ENCODE results near the gene PCBP3. TPM values are rescaled to one million over a fixed set of nuclear protein-coding genes. Genes with fewer than 3 reads are reported as not detected.

PCBP3 gene
- total and polyA plus RNA-seq, 4 donors: 0.36 to 1.6 (median 0.42) TPM

- TF ChIP-seq TAF1 (conservative IDR thresholded peaks at IDR 0.05) (no peak), RAD21 (IDR thresholded peaks at IDR 0.05) (no peak), RXRA (IDR thresholded peaks at IDR 0.05) (no peak), FOXA2 (IDR thresholded peaks at IDR 0.05) (no peak), ATF3 (IDR thresholded peaks at IDR 0.05) (no peak)
- Histone ChIP-seq H3K4me1 (ENCODE audit: control insufficient read depth in 4 of 4, insufficient read depth in 4 of 4, low read length in 3 of 4) (no peaks in the 10 kb centered on the region), H3K27me3 (ENCODE audit: control insufficient read depth in 4 of 4, insufficient read depth in 4 of 4, low read length in 3 of 4) (peaks cover 0 to 5% (median 0%) of the 10 kb centered on the region in 4 donors), H3K4me3 (ENCODE audit: low read depth in 1 of 3, low read length in 3 of 3) (no peak overlapping the region), H3K9me3 (ENCODE audit: control insufficient read depth in 4 of 4, low read length in 3 of 4) (no peaks in the 10 kb centered on the region), H3K36me3 (ENCODE audit: control insufficient read depth in 4 of 4, insufficient read depth in 3 of 4, low read depth in 1 of 4, low read length in 3 of 4) (no peaks in the 10 kb centered on the region), H3K9ac (ENCODE audit: low read depth in 1 of 2, low read length in 2 of 2) (no peak overlapping the region), H3K27ac (ENCODE audit: low read depth in 1 of 2, low read length in 2 of 2) (no peak overlapping the region)
- DNase-seq (ENCODE audit: low spot score): no peak
- WGBS: 64% methylated on average over 14 of the region's 14 CpGs
Measured at GRCh38 chr21:45740491-45741357, 97.2 kb downstream of the PCBP3 start.

- no peaks in the 10 kb centered on the region for H3K9me3 ChIP-seq (ENCODE audit: control insufficient read depth in 4 of 4, low read length in 3 of 4)
- 72% methylated on average over 6 of the region's 6 CpGs for WGBS
- TF ChIP-seq HNF4G (IDR thresholded peaks at IDR 0.05) (no peak), ZBTB33 (IDR thresholded peaks at IDR 0.05) (no peak), JUND (IDR thresholded peaks at IDR 0.05) (no peak), HNF4A (conservative IDR thresholded peaks at IDR 0.05) (no peak), SP1 (IDR thresholded peaks at IDR 0.05) (no peak), EGR1 (IDR thresholded peaks at IDR 0.05; ENCODE audit: low read depth in 2 of 2) (no peak), FOXA2 (IDR thresholded peaks at IDR 0.05) (no peak), NR2F2 (IDR thresholded peaks at IDR 0.05) (no peak), ATF3 (IDR thresholded peaks at IDR 0.05) (no peak), TAF1 (conservative IDR thresholded peaks at IDR 0.05) (no peak), FOXA1 (IDR thresholded peaks at IDR 0.05) (no peak), YY1 (IDR thresholded peaks at IDR 0.05) (no peak), GABPA (IDR thresholded peaks at IDR 0.05 in 1 of 2, conservative IDR thresholded peaks at IDR 0.05 in 1 of 2) (no peak), REST (IDR thresholded peaks at IDR 0.05) (no peak), CTCF (IDR thresholded peaks at IDR 0.05; ENCODE audit: low read depth, low read length, missing input control) (no peak), MAX (IDR thresholded peaks at IDR 0.05) (no peak), RXRA (IDR thresholded peaks at IDR 0.05) (no peak), RAD21 (IDR thresholded peaks at IDR 0.05) (no peak)
- no peak overlapping the region for H3K9ac ChIP-seq (ENCODE audit: low read depth in 1 of 2, low read length in 2 of 2)
- H3K27me3 ChIP-seq (ENCODE audit: control insufficient read depth in 4 of 4, insufficient read depth in 4 of 4, low read length in 3 of 4): no peaks in the 10 kb centered on the region
- H3K4me3 ChIP-seq (ENCODE audit: low read depth in 1 of 3, low read length in 3 of 3): no peak overlapping the region
- H3K4me1 ChIP-seq (ENCODE audit: control insufficient read depth in 4 of 4, insufficient read depth in 4 of 4, low read length in 3 of 4): no peaks in the 10 kb centered on the region
- H3K36me3 ChIP-seq (ENCODE audit: control insufficient read depth in 4 of 4, insufficient read depth in 3 of 4, low read depth in 1 of 4, low read length in 3 of 4): no peaks in the 10 kb centered on the region
- DNase-seq (ENCODE audit: low spot score): no peak
- no peak overlapping the region for H3K27ac ChIP-seq (ENCODE audit: low read depth in 1 of 2, low read length in 2 of 2)
Measured at GRCh38 chr21:45741691-45742090, 98.2 kb downstream of the PCBP3 start.
